Gastrocnemius medialis (tissue), 4 donors: ENCODE data around the gene LRP11. TPM values are rescaled to one million over a fixed set of nuclear protein-coding genes. Genes with fewer than 3 reads are reported as not detected.
A peak's percentile ranks its signal among the peaks of the same experiment; 100 is the strongest.
"Not testable (repeated sequence)": the region's sequence is repeated elsewhere in the genome, so short reads cannot be mapped to it uniquely, and the experiment has no call there.

ENCODE experiments used
- ATAC-seq, 2 donors: fragments of 150-250 bp; one replicate each; pipeline ENCODE4 v1.9.1; 2016
- DNase-seq, 2 donors: peaks; one replicate each; pipeline ENCODE4 v3.0.0-alpha.2; 2019
- H3K27ac ChIP-seq, 4 donors: fragments of 200-600 bp; sonication (generic); 1 replicate in 1 of 4; 2 replicates in 3 of 4; pipeline ENCODE4 v1.5.1; 2016 to 2018; ENCODE audit warnings: mild to moderate bottlenecking in 2 of 4, moderate library complexity in 1 of 4
- H3K27me3 ChIP-seq, 3 donors: fragments of 200-600 bp; sonication (generic) in 2 of 3; 1 replicate in 1 of 3; 2 replicates in 2 of 3; pipeline versions ENCODE4 v1.5.1 to v1.6.0; 2016 to 2019; ENCODE audit warnings: mild to moderate bottlenecking in 1 of 3, moderate library complexity in 1 of 3
- H3K36me3 ChIP-seq, 2 donors: fragments of 200-600 bp; sonication (generic) in 1 of 2; one replicate each; pipeline ENCODE4 v1.5.1; 2017 to 2018
- H3K4me1 ChIP-seq, 2 donors: fragments of 200-600 bp; sonication (generic) in 1 of 2; one replicate each; pipeline ENCODE4 v1.5.1; 2016 to 2017; ENCODE audit warnings: mild to moderate bottlenecking in 2 of 2
- H3K4me3 ChIP-seq, 4 donors: fragments of 200-600 bp; sonication (generic) in 3 of 4; 1 replicate in 1 of 4; 2 replicates in 3 of 4; pipeline ENCODE4 v1.5.1; 2016 to 2019; ENCODE audit warnings: mild to moderate bottlenecking in 2 of 4
- H3K9me3 ChIP-seq, 3 donors: fragments of 200-600 bp; sonication (generic) in 2 of 3; 1 replicate in 1 of 3; 2 replicates in 2 of 3; pipeline ENCODE4 v1.5.1; 2016 to 2019
- CTCF ChIP-seq, 5 experiments: fragments of 450-650 bp in 3 of 5; fragments of 200-600 bp in 2 of 5; sonication (generic) in 2 of 5; IDR thresholded peaks in 4 of 5; conservative IDR thresholded peaks in 1 of 5; 1 replicate in 4 of 5; 2 replicates in 1 of 5; pipeline ENCODE4 v1.5.1; 2016 to 2019; ENCODE audit warnings: antibody characterized with exemption in 5 of 5, mild to moderate bottlenecking in 3 of 5, moderate library complexity in 3 of 5
- POLR2A ChIP-seq, 2 donors: fragments of 450-650 bp; IDR thresholded peaks; one replicate each; pipeline ENCODE4 v1.6.1; 2017; ENCODE audit warnings: antibody characterized with exemption in 2 of 2, mild to moderate bottlenecking in 2 of 2, moderate library complexity in 2 of 2
- in situ Hi-C, 4 donors: fragments of 200-750 bp; cut with MboI; loops; one replicate each; pipeline versions ENCODE4 v1.15.0 to v1.8.0; 2017; ENCODE audit warnings: low sequenced_read_pairs in 4 of 4
- intact Hi-C: fragments of 100-400 bp; cut with DNase I; formaldehyde crosslinking; loops from one replicate; pipeline ENCODE4 v1.15.1; 2023; ENCODE audit warnings: low total_unique reads
- total RNA-seq, 4 donors: library from RNA; depleted of rRNA; stranded (reverse); fragments of >200 nt; gene quantifications; one replicate each; pipeline versions ENCODE4 v1.1.0 to v1.2.3, GENCODE V29; 2016

The LRP11 gene
- total RNA-seq, 4 donors from 2014 or later, result 5.5 to 19.8 (median 6.1) TPM

DNA sequence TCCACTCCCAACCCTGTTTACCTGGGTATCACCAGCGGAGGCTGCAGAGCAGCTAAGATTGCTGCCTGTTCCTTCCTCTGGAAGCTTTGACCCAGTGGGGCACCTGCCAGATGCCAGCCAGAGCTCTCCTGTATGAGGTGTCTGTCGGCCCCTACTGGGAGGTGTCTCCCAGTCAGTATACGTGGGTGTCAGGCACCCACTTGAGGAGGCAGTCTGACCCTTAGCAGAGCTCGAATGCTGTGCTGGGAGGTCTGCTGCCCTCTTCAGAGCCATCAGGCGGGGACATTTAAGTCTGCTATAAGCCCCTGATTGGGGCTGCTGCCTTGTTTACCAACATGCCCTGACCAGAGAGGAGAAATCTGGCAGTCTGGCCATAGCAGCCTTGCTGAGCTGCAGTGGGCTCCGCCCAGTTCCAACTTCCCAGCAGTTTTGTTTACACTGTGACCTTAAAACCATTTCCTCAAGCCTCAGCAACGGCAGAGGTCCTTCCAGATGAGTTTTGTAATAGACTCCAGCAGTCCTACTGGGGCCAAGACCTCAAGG, 31.0 kb upstream of the LRP11 start:
- DNase-seq (peak; percentile 68 to 80), ATAC-seq (peak; percentile 65 to 72)
- intact Hi-C loops, result loop anchor here (5.0 to 10.0 kb wide), 3 partner anchors 143 to 1500 kb away; partner anchors contain the start of genes PPIL4 and ZBTB2
- Histone ChIP-seq H3K27ac (peak overlapping the region; percentile 77 to 86 (median 85)), H3K36me3 (no peaks in the 10 kb centered on the region), H3K9me3 (no peaks in the 10 kb centered on the region), H3K27me3 (no peaks in the 10 kb centered on the region), H3K4me1 (peaks cover 43 to 53% of the 10 kb centered on the region in 2 donors), H3K4me3 (peak overlapping the region in 1 of 4 donors; percentile 8)
- TF ChIP-seq POLR2A (IDR thresholded peaks at IDR 0.05), result no peak
- peak in 1 of 5 experiments; percentile 36 for TF ChIP-seq CTCF (IDR thresholded peaks at IDR 0.05 in 4 of 5, conservative IDR thresholded peaks at IDR 0.05 in 1 of 5)
- in situ Hi-C loops, result no loop called here

DNA sequence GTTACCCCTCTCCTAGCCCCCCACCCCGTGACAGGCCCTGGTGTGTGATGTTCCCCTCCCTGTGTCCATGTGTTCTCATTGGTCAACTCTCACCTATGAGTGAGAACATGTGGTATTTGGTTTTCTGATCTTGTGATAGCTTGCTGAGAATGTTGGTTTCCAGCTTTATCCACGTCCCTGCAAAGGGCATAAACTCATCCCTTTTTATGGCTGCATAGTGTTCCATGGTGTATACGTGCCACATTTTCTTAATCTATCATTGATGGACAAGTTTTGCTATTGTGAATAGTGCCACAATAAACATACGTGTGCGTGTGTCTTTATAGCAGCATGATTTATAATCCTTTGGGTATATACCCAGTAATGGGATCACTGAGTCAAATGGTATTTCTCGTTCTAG, 27.7 kb upstream of the LRP11 start:
- ATAC-seq, H3K4me3 ChIP-seq, in situ Hi-C loops, H3K9me3 ChIP-seq, H3K36me3 ChIP-seq, H3K27ac ChIP-seq, H3K27me3 ChIP-seq, DNase-seq: not testable (repeated sequence)
- intact Hi-C loops, result loop anchor here (10.0 kb wide), 2 partner anchors 347 to 1503 kb away; partner anchors contain the start of genes PPIL4 and ZBTB2
- H3K4me1 ChIP-seq, result peaks cover 55 to 65% of the 10 kb centered on the region in 2 donors

- H3K27me3 ChIP-seq, result no peaks in the 10 kb centered on the region
- in situ Hi-C loops (no loop called here), intact Hi-C loops (loop anchor here (10.0 kb wide), 2 partner anchors 346 to 1504 kb away; partner anchors contain the start of genes PPIL4 and ZBTB2)
- DNase-seq (no peak), ATAC-seq (no peak)
- no peak overlapping the region for H3K4me3 ChIP-seq
- H3K36me3 ChIP-seq, result no peaks in the 10 kb centered on the region
- peak overlapping the region; percentile 64 to 80 (median 66) for H3K27ac ChIP-seq
- TF ChIP-seq POLR2A (IDR thresholded peaks at IDR 0.05), result no peak
- TF ChIP-seq CTCF (IDR thresholded peaks at IDR 0.05 in 4 of 5, conservative IDR thresholded peaks at IDR 0.05 in 1 of 5), result no peak
- no peaks in the 10 kb centered on the region for H3K9me3 ChIP-seq
- H3K4me1 ChIP-seq, result peaks cover 49 to 59% of the 10 kb centered on the region in 2 donors
Measured at GRCh38 chr6:149891259-149891658, 27.1 kb upstream of the LRP11 start.

GRCh38 chr6:149890629-149891045, 26.5 kb upstream of the LRP11 start:
- in situ Hi-C loops (no loop called here), intact Hi-C loops (loop anchor here (10.0 kb wide), 2 partner anchors 346 to 1504 kb away; partner anchors contain the start of genes PPIL4 and ZBTB2)
- DNase-seq (no peak), ATAC-seq (peak in 1 of 2 donors; percentile 23)
- no peaks in the 10 kb centered on the region for H3K36me3 ChIP-seq
- H3K4me3 ChIP-seq, result no peak overlapping the region
- no peaks in the 10 kb centered on the region for H3K27me3 ChIP-seq
- H3K4me1 ChIP-seq, result peaks cover 43 to 53% of the 10 kb centered on the region in 2 donors
- no peaks in the 10 kb centered on the region for H3K9me3 ChIP-seq
- no peak for TF ChIP-seq CTCF (IDR thresholded peaks at IDR 0.05 in 4 of 5, conservative IDR thresholded peaks at IDR 0.05 in 1 of 5)
- TF ChIP-seq POLR2A (IDR thresholded peaks at IDR 0.05), result no peak
- H3K27ac ChIP-seq, result peak overlapping the region; percentile 64 to 80 (median 66)

DNA sequence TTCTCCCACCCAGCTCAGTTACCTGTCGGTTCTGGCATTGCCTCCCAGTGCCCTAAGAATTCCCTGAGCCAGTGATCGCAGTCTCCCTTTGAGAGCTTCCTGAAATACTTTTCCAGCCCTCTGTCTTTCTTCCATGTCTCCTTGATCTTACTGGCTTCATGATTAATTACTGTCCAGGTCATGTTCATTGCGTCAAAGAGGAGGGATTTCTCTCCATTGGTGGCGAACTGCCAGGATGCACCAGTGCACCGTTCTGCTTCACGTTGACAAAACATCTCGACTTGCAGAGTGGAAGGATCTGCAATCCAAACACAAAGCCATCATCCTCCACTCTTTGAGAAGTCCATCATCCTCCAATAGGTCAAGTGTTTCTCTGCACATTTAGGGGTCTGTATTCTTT, 25.2 kb upstream of the LRP11 start:
- peaks cover 30 to 39% of the 10 kb centered on the region in 2 donors for H3K4me1 ChIP-seq
- in situ Hi-C loops, result no loop called here
- no peaks in the 10 kb centered on the region for H3K36me3 ChIP-seq
- intact Hi-C loops, result loop anchor here (2.0 kb wide), 1 partner anchor 25 kb away; the partner anchor contains the start of gene LRP11
- no peaks in the 10 kb centered on the region for H3K27me3 ChIP-seq
- no peaks in the 10 kb centered on the region for H3K9me3 ChIP-seq
- H3K27ac ChIP-seq, result peak overlapping the region; percentile 59 to 80 (median 68)
- ATAC-seq, result no peak
- no peak overlapping the region for H3K4me3 ChIP-seq
- DNase-seq, result no peak
- TF ChIP-seq CTCF (IDR thresholded peaks at IDR 0.05 in 4 of 5, conservative IDR thresholded peaks at IDR 0.05 in 1 of 5) (no peak), POLR2A (IDR thresholded peaks at IDR 0.05) (no peak)
